PFSK-1 (cell line): ENCODE measurements around the gene LDLRAD4.
A peak's percentile ranks its signal among the peaks of the same experiment; 100 is the strongest.

Experiments used
- FOXP2 ChIP-seq: optimal IDR thresholded peaks from 2 replicates; pipeline ENCODE3; 2011; ENCODE audit warnings: borderline replicate concordance, control low read depth, inconsistent platforms; ENCODE audit not compliant: insufficient read depth; ENCODE audit errors: extremely low read length, extremely low read depth
- POLR2AphosphoS5 ChIP-seq: IDR thresholded peaks from 2 replicates; pipeline ENCODE4 v1.6.1; 2012; ENCODE audit warnings: low read depth, mild to moderate bottlenecking, control low read depth, low read length, moderate library complexity
- REST ChIP-seq, 2 experiments: IDR thresholded peaks; 2 replicates each; pipeline versions ENCODE4 v1.6.1 to v1.8.0; 2011 to 2012; ENCODE audit warnings: low read depth in 2 of 2, low read length in 2 of 2, control low read depth in 1 of 2, inconsistent platforms in 1 of 2, mild to moderate bottlenecking in 1 of 2, moderate library complexity in 1 of 2; ENCODE audit not compliant: insufficient read depth in 1 of 2
- SIN3A ChIP-seq: IDR thresholded peaks from 2 replicates; pipeline ENCODE4 v1.6.1; 2012; ENCODE audit warnings: mild to moderate bottlenecking, low read length, moderate library complexity, borderline replicate concordance; ENCODE audit not compliant: insufficient read depth
- TAF1 ChIP-seq: IDR thresholded peaks from 2 replicates; pipeline ENCODE4 v1.6.1; 2012; ENCODE audit warnings: low read length, control low read depth, borderline replicate concordance; ENCODE audit not compliant: insufficient read depth

The LDLRAD4 gene

GRCh38 chr18:13256444-13257305, 38.1 kb downstream of the LDLRAD4 start:
- TF ChIP-seq TAF1: no peak
- TF ChIP-seq POLR2AphosphoS5: no peak
- TF ChIP-seq FOXP2: no peak
- no peak for TF ChIP-seq REST (IDR thresholded peaks at IDR 0.05; ENCODE audit: insufficient read depth in 1 of 2, low read depth in 2 of 2, low read length in 2 of 2)
- no peak for TF ChIP-seq SIN3A

GRCh38 chr18:13257361-13257980, 38.9 kb downstream of the LDLRAD4 start:
- TF ChIP-seq POLR2AphosphoS5 (no peak), FOXP2 (no peak), REST (IDR thresholded peaks at IDR 0.05; ENCODE audit: insufficient read depth in 1 of 2, low read depth in 2 of 2, low read length in 2 of 2) (no peak), TAF1 (no peak), SIN3A (no peak)

GRCh38 chr18:13258921-13259320, 40.4 kb downstream of the LDLRAD4 start:
- TF ChIP-seq FOXP2 (no peak), SIN3A (no peak), POLR2AphosphoS5 (no peak), REST (IDR thresholded peaks at IDR 0.05; ENCODE audit: insufficient read depth in 1 of 2, low read depth in 2 of 2, low read length in 2 of 2) (peak; percentile 27 to 73; a peak in 1 of 4 replicates), TAF1 (no peak)

- no peak for TF ChIP-seq REST (IDR thresholded peaks at IDR 0.05; ENCODE audit: insufficient read depth in 1 of 2, low read depth in 2 of 2, low read length in 2 of 2)
- no peak for TF ChIP-seq TAF1
- no peak for TF ChIP-seq SIN3A
- no peak for TF ChIP-seq FOXP2
These were observed 41.1 kb downstream of the LDLRAD4 start for GRCh38 chr18:13259701-13260100.
